ELR (cell line): Measurements from ENCODE around the gene CCDC40.
"Not testable (repeated sequence)": the region's sequence is repeated elsewhere in the genome, so short reads cannot be mapped to it uniquely, and the experiment has no call there.

Experiments used
- DNase-seq: peaks from one replicate; pipeline ENCODE4 v3.0.0-alpha.2; 2015; ENCODE audit warnings: low read depth

The CCDC40 gene

GRCh38 chr17:80035937-80036714 lies at the start of gene CCDC40:
Gene CCDC40, plus strand, starts transcription at chr17:80036642. Its CDS starts 21 bp downstream, at chr17:80036663.
- peak; percentile 86 for DNase-seq

- no peak for DNase-seq
Observed at GRCh38 chr17:79987187-79987934, 49.1 kb upstream of the CCDC40 start.

- DNase-seq = no peak
Observed at GRCh38 chr17:79987935-79988184, 48.6 kb upstream of the CCDC40 start.

GRCh38 chr17:79988185-79988971 lies 48.1 kb upstream of the CCDC40 start:
- DNase-seq = peak; percentile 85

- no peak for DNase-seq
Observed at GRCh38 chr17:79989106-79989835, 47.2 kb upstream of the CCDC40 start.

GRCh38 chr17:79990051-79990592 lies 46.3 kb upstream of the CCDC40 start:
- DNase-seq = no peak

GRCh38 chr17:79990704-79991103 lies 45.7 kb upstream of the CCDC40 start:
- no peak for DNase-seq

- DNase-seq = peak; percentile 88
Observed at GRCh38 chr17:79991140-79991923, 45.1 kb upstream of the CCDC40 start.

- no peak for DNase-seq
Observed at GRCh38 chr17:79991924-79992648, 44.4 kb upstream of the CCDC40 start.

- no peak for DNase-seq
Observed at GRCh38 chr17:79992649-79993389, 43.6 kb upstream of the CCDC40 start.

GRCh38 chr17:79993390-79994227 lies 42.8 kb upstream of the CCDC40 start:
- peak; percentile 90 for DNase-seq

- not testable (repeated sequence) for DNase-seq
Observed at GRCh38 chr17:79994228-79994569, 42.2 kb upstream of the CCDC40 start.

GRCh38 chr17:79994602-79995001 lies 41.8 kb upstream of the CCDC40 start:
- DNase-seq = no peak

- DNase-seq = no peak
Observed at GRCh38 chr17:79995696-79996095, 40.7 kb upstream of the CCDC40 start.

- no peak for DNase-seq
Observed at GRCh38 chr17:79996291-79996690, 40.2 kb upstream of the CCDC40 start.

- DNase-seq = no peak
Observed at GRCh38 chr17:79997011-79997660, 39.3 kb upstream of the CCDC40 start.

- no peak for DNase-seq
Observed at GRCh38 chr17:80000136-80000535, 36.3 kb upstream of the CCDC40 start.
